OCI-M2 (cell line): ENCODE data around the gene ACTA1.
"Not testable (repeated sequence)": the region's sequence is repeated elsewhere in the genome, so short reads cannot be mapped to it uniquely, and the experiment has no call there.

Experiments used
- DNase-seq: peaks from one replicate; lab custom pipeline; 2025; ENCODE audit not compliant: unreplicated experiment; lab: John Stamatoyannopoulos, UW

The ACTA1 gene

DNA sequence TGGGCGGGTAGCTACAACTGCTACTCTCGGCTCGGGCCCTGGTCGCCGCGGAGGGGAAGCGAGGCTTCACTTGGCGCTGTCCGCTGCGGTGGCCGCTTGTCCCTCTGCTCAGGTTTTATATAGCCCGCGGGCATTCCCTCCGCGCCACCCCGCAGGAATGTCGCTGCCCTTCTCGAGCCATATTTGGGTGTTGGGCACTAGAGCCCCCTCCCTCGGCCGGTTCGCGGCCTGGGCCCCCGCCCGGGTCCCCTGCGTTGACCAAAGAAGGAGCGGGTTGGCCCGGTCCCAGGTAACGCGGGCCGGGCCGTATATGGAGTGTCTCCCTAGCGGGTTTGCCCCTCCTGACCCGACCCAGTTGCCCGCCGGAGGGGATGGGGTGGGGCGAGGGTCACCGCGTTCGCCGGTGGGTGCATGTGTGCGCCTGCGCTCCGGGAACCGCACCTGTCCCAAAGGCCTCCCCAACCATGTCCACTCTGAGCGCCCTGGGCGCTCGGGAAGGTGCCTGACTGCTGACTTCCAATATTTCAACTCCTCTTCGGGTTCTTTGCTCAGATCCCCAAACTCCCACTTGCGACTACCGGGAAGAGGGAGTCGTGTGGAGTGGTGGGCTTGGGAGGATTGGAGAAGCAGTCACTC is at the start of gene ACTA1:
Gene ACTA1 (minus strand): TSS at position 90 of the 636 bp plus-strand sequence. CDS start 979 bp downstream, outside the sequence.
- no peak for DNase-seq

DNA sequence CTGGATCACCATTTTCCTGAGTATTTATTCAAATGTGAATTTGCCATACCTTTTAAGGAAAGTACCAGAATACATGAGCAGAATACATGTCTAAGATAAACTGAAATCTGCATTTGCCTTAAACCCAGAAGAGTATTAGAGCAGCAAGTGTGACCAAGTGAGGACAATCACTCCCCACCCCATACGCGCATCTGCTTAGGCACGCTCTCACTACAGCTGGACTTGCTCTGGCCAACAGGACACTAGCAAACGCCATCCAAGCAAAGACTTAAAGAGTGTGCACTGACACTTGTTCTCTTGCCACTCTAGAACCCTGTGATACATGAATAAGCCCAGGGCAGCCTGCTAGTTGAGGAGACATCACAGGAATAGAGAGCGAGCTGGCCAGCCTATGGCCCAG is 48.6 kb upstream of the ACTA1 start:
- DNase-seq = no peak

DNA sequence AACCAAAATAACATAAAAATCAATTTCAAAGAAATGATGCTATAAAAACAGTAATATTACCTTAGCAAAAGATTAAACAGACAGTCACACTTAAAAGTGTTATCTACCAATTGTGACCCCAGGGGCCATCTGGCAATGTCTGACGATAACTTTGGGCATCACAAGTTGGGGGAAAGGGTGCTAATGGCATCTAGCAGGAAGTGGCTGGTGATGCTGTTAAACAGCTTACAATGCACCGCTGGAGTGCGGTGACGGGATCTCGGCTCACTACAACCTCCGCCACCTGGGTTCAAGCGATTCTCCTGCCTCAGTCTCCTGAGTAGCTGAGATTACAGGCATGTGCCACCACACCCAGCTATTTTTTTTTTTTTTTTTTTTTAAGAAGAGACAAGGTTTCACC is 46.6 kb upstream of the ACTA1 start:
- no peak for DNase-seq

DNA sequence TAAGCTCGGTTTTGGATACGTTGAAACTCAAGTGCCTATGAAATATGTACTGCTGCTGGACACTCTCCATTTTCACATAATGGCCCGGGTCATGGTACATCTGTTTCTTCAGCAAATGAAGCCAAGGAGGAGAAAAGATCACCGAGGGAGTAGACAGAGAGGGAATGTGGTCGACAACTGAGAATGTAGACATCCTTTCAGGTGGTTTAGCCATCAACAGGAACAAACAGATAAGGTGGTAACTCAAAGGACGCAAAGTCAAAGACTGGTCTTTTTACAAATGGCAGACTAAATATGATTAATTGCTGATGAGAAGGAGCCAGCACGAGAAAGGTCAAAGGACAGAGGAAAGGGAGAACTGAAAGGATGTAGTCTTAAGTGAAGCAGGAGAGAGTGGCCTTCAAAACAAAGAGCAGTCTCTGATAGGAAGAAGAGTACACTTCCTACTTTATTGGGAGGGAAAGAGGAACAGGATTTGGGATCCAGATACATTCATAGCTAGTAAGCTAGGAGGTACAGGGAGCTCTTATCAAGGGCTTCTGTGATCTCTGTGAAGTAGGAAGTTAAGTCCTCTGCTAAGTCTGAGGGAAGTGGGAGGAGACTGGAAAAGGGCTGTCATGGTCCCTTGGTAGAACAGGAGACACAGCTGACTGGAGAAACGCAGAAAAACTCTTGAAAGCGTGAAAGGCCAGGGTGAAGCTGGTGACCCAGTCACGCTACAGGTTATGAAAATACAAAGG is 45.9 kb upstream of the ACTA1 start:
- DNase-seq = no peak

DNA sequence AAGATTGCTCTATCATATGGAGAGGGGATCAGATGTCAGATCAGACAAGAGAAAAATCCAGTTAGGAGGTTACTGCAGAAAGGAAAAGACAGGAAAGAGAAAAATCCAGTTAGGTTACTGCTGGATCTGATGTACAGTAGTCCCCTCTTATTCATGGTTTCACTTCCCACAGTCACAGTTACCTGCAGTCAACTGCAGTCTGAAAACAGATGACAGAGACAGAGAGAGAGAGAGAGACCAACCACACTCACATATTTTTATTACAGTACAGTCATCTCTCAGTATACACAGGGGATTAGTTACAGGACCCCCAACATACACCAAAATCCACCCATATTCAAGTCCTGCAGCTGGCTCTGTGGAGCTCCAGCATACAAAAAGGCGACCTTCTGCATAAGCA is 45.0 kb upstream of the ACTA1 start:
- no peak for DNase-seq

DNA sequence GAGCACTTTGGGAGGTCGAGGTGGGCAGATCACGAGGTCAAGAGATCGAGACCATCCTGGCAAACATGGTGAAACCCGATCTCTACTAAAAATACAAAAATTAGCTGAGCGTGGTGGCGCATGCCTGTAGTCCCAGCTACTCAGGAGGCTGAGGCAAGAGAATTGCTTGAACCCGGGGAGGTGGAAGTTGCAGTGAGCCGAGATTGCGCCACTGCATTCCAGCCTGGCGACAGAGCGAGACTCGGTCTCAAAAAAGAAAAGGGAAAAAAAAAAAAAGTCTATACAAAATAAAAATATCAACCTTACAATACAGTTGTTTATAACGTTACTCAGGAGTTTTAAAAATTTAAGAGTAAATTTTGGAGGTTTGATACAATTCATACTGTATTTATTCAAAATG is 42.0 kb upstream of the ACTA1 start:
- not testable (repeated sequence) for DNase-seq

DNA sequence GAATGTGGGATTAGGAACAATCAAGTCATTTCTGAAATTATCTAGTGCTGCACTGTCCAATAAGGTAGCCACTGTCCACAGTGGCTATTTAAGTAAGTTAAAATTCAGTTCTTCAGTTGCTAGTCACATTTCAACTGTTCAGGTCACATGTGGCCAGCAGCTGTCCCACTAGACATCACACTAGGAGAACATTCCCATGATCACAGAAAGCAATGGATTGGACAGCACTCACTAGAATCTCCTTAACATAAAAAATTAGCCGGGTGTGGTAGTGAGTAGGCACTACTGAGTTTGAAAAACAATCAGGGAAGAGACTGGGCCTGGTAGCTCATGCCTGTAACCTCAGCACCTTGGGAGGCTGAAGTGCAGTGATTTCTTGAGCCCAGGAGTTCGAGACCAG is 40.6 kb upstream of the ACTA1 start:
- DNase-seq = no peak

DNA sequence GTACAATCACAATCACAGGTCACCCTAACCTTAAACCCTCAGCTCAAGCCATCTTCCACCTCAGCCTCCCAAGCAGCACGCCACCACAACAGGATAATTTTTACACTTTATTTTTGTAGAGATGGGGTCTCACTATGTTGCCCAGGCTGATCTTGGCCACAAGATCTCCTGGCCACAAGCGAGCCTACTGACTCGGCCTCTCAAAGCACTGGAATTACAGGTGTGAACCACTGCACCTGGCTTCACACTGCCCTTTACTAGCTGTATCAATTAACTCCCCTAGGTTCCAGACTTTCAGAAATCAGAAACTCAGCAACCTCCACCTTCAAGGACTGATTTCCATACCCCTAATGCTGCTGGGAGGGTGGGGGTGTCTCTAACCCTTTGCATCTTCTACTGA is 37.3 kb upstream of the ACTA1 start:
- no peak for DNase-seq

DNA sequence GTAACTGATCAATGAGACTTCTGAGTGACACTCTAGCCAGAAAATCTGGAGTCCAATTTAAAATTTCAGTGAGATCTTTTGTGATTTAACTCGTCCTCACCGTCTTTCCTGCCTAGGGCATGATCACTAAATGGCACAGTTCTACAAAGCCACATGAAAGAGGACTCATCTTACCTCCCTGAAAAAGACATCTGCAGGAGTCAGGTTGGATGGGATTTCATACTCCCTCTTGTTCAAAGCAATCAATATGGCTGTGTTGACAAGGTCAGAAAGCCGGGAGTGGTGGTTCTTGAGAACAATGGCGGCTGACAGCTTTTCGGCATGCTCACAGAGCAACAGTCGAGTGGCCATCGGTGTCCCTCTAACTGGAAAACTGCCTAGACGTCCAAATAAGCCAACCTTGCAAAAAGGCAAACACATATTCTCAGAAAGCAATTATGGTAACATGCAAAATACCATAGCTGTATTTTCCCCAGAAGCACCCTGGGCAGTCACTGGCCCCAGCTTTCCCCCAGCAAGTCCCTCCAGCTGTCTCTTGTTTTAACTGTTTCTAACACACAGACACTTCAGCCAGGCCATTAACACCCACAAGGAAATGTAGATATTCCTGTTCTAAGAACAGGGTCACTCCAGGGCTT is 36.6 kb upstream of the ACTA1 start:
- no peak for DNase-seq

DNA sequence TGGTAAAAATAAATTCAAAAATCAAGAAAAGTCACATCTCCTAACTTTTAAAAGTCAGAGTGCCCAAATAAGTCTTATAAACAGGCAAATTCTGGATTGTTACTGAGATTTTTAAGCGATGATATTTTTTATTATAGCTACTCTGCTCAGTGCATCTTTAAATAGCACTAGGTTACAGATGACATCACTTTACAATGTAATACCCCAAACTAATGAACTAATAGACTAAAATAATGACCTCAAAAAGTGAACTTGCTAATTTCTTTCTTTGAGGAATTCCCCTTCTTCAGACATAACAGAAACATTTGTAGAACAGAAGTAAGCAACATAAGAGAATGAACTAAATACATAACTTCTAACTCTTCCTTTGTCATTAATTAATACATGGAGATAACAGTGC is 33.0 kb upstream of the ACTA1 start:
- no peak for DNase-seq

DNA sequence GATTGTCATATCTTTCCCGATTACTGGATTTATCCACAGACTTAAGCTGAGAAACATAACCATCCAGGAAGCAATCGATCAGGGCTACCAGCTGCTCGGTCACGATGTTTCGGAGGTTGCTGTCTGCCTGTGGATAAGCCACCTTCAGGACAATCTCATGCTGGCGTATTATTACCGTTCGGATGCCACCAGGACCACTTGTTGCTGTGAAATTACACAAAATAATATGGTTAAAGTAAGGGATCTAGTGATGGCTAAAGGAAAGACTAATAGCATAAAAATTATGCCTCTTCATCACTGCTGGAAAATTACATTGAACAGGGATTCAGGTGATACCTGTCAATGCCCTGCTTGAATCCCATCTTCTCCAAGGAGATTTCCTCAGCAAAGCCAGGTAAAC is 30.8 kb upstream of the ACTA1 start:
- DNase-seq = no peak

DNA sequence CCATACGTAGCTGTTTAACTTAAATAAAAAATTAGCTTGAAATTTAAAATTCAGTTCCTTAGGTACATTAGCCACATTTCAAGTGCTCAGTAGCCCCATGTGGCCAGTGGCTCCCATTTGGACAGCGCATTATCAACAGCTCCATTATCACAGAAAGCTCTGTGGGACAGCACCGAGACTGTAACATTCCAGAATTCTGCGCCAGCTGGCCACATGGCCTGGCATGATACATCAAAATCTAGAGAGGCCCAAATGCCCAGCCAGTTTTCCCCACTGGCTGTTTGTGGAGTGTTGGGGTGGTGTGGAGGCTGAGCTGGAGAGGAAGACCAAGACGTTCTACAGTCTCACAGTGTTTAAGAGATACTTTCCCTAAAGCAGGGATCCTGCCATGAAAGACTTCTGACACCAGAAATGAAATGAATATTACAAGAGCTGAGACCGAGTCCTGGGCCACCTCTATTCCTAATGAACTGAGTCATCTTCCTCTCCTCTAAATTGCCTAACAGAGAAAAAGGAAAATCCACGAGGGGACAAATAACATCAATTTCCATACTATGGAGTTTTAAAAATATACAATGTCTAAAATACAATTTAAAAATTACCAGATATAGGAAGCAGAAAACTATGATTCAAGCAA is 27.3 kb upstream of the ACTA1 start:
- DNase-seq = no peak

DNA sequence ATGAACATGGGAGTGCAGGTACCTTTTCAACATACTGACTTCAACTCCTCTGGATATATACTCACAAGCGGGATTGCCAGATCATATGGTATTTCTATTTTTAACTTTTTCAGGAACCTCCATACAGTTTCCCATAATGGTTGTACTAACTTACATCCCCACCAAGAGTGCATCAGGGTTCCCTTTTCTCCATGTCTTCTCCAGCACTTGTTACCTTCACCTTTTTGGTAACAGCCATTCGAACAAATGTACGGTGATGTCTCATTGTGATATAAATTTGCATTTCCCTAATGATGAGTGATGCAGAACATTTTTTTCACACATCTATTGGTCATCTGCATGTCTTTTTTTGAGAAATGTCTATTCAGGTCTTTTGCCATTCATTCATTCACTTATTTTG is 25.9 kb upstream of the ACTA1 start:
- no peak for DNase-seq

DNA sequence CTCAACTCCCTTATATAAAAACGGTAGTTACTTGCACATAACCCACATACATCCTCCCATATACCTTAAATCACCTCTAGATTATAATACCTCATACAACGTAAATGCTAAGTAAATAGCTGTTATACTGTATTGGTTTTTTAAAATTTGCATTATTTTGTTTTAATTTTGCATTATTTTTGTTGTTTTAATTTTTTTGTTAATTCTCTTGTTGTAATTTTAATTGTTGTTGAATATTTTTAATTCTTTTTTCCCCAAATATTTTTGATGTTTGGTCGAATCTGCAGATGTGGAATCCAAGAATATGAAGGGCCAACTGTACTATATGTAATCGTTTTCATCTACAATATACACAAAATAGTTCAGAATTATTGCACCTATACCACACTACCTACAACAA is 23.5 kb upstream of the ACTA1 start:
- DNase-seq = no peak

DNA sequence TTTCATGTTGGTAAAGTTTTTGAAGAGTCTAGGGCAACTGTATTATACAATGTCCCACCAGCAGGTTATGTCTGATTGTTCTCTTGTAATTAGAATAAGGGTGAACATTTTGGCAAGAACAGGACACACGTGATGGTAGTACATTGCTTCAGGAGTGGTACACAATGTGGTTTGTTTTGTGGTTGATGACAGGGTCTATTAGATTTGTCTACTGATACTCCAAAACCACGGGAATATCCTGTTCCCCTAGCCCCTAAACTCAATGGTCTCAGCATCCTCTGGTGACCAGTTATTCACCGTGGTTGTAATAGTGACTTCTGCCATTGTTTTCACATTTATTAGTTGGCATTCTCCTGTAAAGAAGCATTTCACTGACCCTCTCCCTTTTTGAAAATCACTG is 22.1 kb upstream of the ACTA1 start:
- DNase-seq = no peak

DNA sequence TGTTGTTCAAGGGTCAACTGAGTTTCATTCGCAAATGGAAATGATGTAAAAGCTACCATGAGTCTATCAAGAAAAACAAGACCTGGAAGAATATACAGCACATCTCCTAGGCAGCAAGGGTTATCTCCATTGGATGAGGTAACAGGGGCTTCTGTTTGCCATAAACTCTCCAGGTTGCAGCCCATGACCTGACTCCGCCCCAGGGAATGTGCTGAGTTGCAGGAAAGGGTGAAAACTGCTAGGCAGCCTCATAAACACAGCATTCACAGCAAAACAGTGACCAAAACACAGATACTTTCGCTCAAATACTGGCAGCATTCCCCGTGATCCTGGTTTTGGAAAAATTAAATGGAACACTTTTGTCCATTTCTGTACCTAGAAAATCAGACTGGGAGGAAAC is 20.2 kb upstream of the ACTA1 start:
- no peak for DNase-seq

DNA sequence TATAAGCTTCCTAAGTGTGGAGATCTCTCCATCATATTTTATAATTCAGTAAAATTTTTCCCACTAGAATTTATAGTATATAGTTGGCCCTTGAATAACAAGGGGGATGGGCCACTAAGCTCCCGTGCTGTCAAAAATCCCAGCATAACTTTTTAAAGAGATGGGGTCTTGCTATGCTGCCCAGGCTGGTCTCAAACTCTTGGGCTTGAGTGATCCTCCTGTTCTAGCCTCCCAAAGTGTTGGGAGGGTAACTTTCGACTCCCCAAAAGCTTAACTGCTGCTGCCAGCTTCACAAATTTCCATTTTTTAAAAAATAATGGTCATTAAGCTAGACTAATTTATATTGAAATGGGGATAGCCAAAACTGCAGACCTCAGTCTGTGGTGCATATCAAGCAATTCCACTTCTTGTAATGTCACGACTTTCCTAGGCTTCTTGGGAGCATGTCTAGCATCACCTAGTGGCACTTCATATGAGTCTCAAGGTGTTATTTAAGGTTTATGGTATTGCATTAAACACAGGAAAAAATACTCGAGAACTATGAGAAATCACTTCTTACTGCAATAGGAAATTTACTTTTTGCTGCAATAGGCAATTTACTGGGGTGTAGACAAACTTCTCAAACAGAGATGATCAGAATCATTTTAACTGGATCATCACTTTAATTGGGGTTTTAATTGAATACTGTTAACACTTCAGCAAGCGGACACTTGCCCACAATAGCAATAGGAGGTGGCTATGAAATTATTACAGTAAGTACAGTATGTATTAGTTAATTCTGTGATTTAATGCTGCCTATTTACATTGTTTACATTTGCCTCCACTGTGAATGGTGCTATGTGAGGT is 19.3 kb upstream of the ACTA1 start:
- DNase-seq = no peak

DNA sequence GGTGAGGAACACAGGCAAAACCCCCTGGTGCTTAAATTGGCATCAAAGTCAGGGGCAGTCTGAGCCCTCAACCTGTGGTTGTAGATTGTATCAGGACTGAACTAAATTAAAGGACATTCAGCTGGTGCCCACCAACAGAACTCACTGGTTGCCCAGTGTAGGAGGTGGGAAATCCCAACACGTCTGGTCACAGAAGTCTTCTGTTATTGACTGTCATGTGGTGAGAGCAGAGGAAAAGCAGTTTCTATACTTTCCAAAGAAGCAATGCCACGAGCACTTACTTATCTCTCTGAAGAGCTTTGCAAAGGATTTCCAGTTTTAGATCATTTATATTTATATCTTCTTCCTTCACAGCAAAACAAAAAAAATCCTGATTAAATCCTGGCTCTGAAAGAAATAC is 15.0 kb upstream of the ACTA1 start:
- DNase-seq = no peak

DNA sequence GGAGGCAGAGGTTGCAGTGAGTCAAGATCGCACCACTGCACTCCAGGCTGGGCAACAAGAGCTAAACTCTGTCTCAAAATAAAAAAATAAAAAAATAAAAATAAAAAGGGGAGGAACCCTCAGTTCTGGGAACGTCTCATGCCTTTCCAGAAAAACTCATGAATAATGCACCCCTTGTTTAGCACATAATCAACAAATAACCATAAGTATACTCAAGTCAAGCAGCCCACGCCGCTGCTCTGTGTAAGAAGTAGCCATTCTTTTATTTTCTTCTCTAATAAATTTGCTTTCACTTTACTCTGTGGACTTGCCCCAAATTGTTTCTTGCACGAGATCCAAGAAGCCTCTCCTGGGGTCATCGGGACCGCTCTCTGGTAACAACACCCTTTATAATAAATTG is 14.5 kb upstream of the ACTA1 start:
- DNase-seq = no peak

DNA sequence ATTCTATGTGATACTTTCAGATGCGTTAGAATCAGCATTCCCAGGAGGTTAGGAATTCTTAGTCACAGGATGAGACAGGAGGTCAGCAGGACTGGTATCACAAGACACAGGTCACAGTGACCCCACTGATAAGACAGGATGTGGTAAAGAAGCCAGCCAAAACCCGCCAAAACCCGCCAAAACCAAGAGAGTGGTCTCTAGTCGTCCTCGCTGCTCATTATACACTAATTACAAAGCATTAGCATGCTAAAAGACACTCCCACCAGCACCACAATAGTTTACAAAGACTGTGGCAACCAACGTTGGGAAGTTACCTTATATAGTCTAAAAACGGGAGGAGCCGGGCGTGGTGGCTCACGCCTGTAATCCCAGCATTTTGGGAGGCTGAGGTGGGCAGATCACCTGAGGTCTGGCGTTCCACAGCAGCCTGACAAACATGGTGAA is 13.9 kb upstream of the ACTA1 start:
- DNase-seq = no peak

DNA sequence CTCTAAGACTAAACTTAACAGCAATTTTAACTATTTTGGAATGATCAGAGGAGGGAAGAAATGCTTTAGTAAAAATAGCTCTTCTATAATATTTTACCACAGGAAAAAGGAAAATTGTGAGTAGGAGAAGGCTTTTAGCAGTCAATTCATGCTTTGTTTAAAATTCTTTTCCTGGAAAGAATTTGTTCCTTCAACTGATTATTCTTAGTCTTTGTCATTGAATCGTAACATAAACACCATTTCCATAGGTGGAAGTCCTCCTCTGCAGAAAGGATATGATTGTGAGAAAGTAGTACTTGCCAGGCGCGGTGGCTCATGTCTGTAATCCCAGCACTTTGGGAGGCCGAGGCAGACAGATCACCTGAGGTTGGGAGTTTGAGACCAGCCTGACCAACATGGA is 11.9 kb upstream of the ACTA1 start:
- no peak for DNase-seq
